ENCODE data around the gene SLC25A25.

DNA sequence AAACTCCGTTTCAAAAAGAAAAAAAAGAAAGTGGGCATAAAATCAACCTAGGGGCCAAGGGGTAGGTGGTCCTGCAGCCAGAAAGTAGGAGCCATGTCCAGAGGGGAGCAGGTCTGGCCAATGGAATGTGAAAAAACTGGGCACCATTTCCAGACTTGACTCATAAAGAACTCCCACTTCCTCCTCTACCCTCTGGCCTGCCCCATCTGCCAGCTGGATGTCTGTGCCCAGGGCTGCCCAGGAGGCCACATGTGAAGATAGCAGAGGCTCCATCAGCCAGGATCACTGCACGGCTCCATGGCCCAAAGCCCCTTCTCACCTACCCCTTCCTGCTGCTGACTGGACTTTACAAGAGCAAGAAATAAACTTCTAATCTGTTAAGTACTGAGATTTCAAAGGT lies 45.1 kb upstream of the SLC25A25 start:
- no peak for TF ChIP-seq EHMT2 (IDR thresholded peaks at IDR 0.05)
- no peak for TF ChIP-seq ZBTB1 (CRISPR knock-in tag; IDR thresholded peaks at IDR 0.05; ENCODE audit: borderline replicate concordance, low read depth)
- TF ChIP-seq SMC3 (conservative IDR thresholded peaks at IDR 0.05; ENCODE audit: insufficient read depth, low read depth, low read length): no peak
